Heart left ventricle (tissue), 16 donors: ENCODE results near the gene VWDE. TPM values are rescaled to one million over a fixed set of nuclear protein-coding genes. Genes with fewer than 3 reads are reported as not detected.
A peak's percentile ranks its signal among the peaks of the same experiment; 100 is the strongest.

Experiments used
- ATAC-seq, 4 donors: fragments of 200-7000 bp; cut with Tn5 transposase; one replicate each; pipeline ENCODE4 v1.9.1; 2020 to 2022; ENCODE audit warnings: moderate library complexity in 4 of 4, mild to moderate bottlenecking in 3 of 4, moderate number of reproducible peaks in 1 of 4
- DNase-seq, 5 donors: peaks; one replicate each; pipeline ENCODE4 v3.0.0-alpha.2; 2020
- H3K27ac ChIP-seq, 12 donors: fragments of 200-600 bp; sonication (generic) in 4 of 12; one replicate each; pipeline versions ENCODE4 v1.5.0 to v1.8.0; 2016 to 2022; ENCODE audit warnings: mild to moderate bottlenecking in 2 of 12
- H3K27me3 ChIP-seq, 9 donors: fragments of 200-600 bp; sonication (generic) in 2 of 9; one replicate each; pipeline versions ENCODE4 v1.5.1 to v1.8.0; 2016 to 2022; ENCODE audit warnings: mild to moderate bottlenecking in 3 of 9
- H3K36me3 ChIP-seq, 9 donors: fragments of 200-600 bp; sonication (generic) in 2 of 9; one replicate each; pipeline versions ENCODE4 v1.5.0 to v1.8.0; 2018 to 2022; ENCODE audit warnings: mild to moderate bottlenecking in 2 of 9
- H3K4me1 ChIP-seq, 12 donors: fragments of 200-600 bp; sonication (generic) in 4 of 12; one replicate each; pipeline versions ENCODE4 v1.5.0 to v1.8.0; 2016 to 2022; ENCODE audit warnings: mild to moderate bottlenecking in 3 of 12
- H3K4me3 ChIP-seq, 12 donors: fragments of 200-600 bp; sonication (generic) in 4 of 12; one replicate each; pipeline versions ENCODE4 v1.5.0 to v1.8.0; 2017 to 2022; ENCODE audit warnings: mild to moderate bottlenecking in 9 of 12, moderate library complexity in 4 of 12
- H3K9me3 ChIP-seq, 12 donors: fragments of 200-600 bp; sonication (generic) in 4 of 12; one replicate each; pipeline versions ENCODE4 v1.5.0 to v1.8.0; 2016 to 2022; ENCODE audit warnings: mild to moderate bottlenecking in 1 of 12
- CTCF ChIP-seq, 12 donors: fragments of 200-600 bp; sonication (generic) in 4 of 12; IDR thresholded peaks; one replicate each; pipeline versions ENCODE4 v1.5.0 to v1.8.0; 2018 to 2022; ENCODE audit warnings: antibody characterized with exemption in 12 of 12, mild to moderate bottlenecking in 5 of 12
- POLR2A ChIP-seq, 2 donors: fragments of 450-650 bp; IDR thresholded peaks; one replicate each; pipeline ENCODE4 v1.6.1; 2017; ENCODE audit warnings: antibody characterized with exemption in 2 of 2, mild to moderate bottlenecking in 2 of 2, moderate library complexity in 2 of 2
- WGBS, 4 donors: extraction: QIAGEN DNeasy Blood & Tissue Kit in 2 of 4; methylation state at CpG; one replicate each; pipeline versions ENCODE4 v1.1.5 to v1.1.7; 2013 to 2018; 5-methylcytosine and 5-hydroxymethylcytosine counted together
- intact Hi-C, 10 donors: fragments of 100-400 bp; cut with DNase I; formaldehyde crosslinking; loops; one replicate each; pipeline versions ENCODE4 v1.11.1 to v1.14.2; 2022
- polyA plus RNA-seq, 2 donors: library from polyadenylated mRNA; stranded (reverse); fragments of 200-250 nt; gene quantifications; one replicate each; pipeline ENCODE4 v1.2.3, GENCODE V29; 2013
- total RNA-seq, 9 donors: library from RNA; depleted of rRNA in 2 of 9; stranded (reverse); fragments of >200 nt in 2 of 9; fragmentation: NEBNext Ultra II Directional in 3 of 9; extraction: Animal tissue kit (Norgen Biotek cat#: 25700) in 3 of 9; gene quantifications; one replicate each; pipeline versions ENCODE4 v1.1.0 to v1.2.4, GENCODE V29; 2016 to 2023
- donor health status: ischemic (EF 13 %, LVEDD 7.1; RV severe dilation, severe dysfunction).
- donor health status: healthy with polysubstance abuse.
- donor health status: DM: no; HTN: yes; CAD: no.
- donor health status: DM: no; HTN: no; CAD: no.
- donor health status: ischemic (EF 25% LVEDD 6.9; RV normal size, moderate dysfunction).
- donor health status: ischemic (EF 25% LVEDD 5.7; RV mildly dilated, moderate dysfunction).
- donor health status: healthy.
- donor health status: DM: yes; HTN: yes; CAD: no.
- donor health status: ischemic (EF 35%, LVEDD 5.7; RV mildly dilated, moderate dysfunction).
- donor health status: nonischemic (EF 11% LVEDD 7.7; RV severe dilation, severe dysfunction).
- donor health status: DM: yes; HTN: yes; CAD: no.
- donor health status: PGD.
- donor health status: ischemic (EF 29% LVEDD 5.4; RV normal size, mild dysfunction).
- donor health status: nonischemic (EF 23%, LVEDD 6.1; RV moderate dilation, normal function).

Gene VWDE
- total and polyA plus RNA-seq, 11 donors, result 0.07 to 0.58 (median 0.27) TPM; not detected in 8

GRCh38 chr7:12391922-12392615 is 11.6 kb downstream of the VWDE start:
- H3K27me3 ChIP-seq, result no peaks in the 10 kb centered on the region
- TF ChIP-seq POLR2A (IDR thresholded peaks at IDR 0.05) (no peak), CTCF (IDR thresholded peaks at IDR 0.05) (no peak)
- H3K36me3 ChIP-seq, result no peaks in the 10 kb centered on the region
- H3K4me1 ChIP-seq, result no peaks in the 10 kb centered on the region
- H3K4me3 ChIP-seq, result no peak overlapping the region
- DNase-seq (no peak), ATAC-seq (no peak)
- H3K27ac ChIP-seq, result no peak overlapping the region
- H3K9me3 ChIP-seq, result no peaks in the 10 kb centered on the region
- 63 to 77% (median 72%) methylated on average over 5 of the region's 5 CpGs for WGBS, 4 donors
- intact Hi-C loops, result no loop called here

- intact Hi-C loops, result no loop called here
- DNase-seq (no peak), ATAC-seq (no peak)
- Histone ChIP-seq H3K4me1 (no peaks in the 10 kb centered on the region), H3K27ac (no peak overlapping the region), H3K9me3 (no peaks in the 10 kb centered on the region), H3K36me3 (no peaks in the 10 kb centered on the region), H3K27me3 (no peaks in the 10 kb centered on the region), H3K4me3 (no peak overlapping the region)
- WGBS, 4 donors, result 61 to 83% (median 70%) methylated on average over 1 of the region's 1 CpG
- TF ChIP-seq CTCF (IDR thresholded peaks at IDR 0.05), result peak; percentile 42 to 75 (median 58)
- TF ChIP-seq POLR2A (IDR thresholded peaks at IDR 0.05), result no peak
These were observed 14.5 kb downstream of the VWDE start for GRCh38 chr7:12389089-12389700.

- H3K9me3 ChIP-seq, result no peaks in the 10 kb centered on the region
- H3K27me3 ChIP-seq, result no peaks in the 10 kb centered on the region
- intact Hi-C loops, result no loop called here
- TF ChIP-seq POLR2A (IDR thresholded peaks at IDR 0.05), result no peak
- no peak for TF ChIP-seq CTCF (IDR thresholded peaks at IDR 0.05)
- no peaks in the 10 kb centered on the region for H3K4me1 ChIP-seq
- no peak overlapping the region for H3K27ac ChIP-seq
- H3K36me3 ChIP-seq, result no peaks in the 10 kb centered on the region
- no peak overlapping the region for H3K4me3 ChIP-seq
- ATAC-seq (no peak), DNase-seq (no peak)
- 65 to 83% (median 80%) methylated on average over 5 of the region's 5 CpGs for WGBS, 4 donors
These were observed 17.3 kb downstream of the VWDE start for GRCh38 chr7:12386313-12386740.

- 6 to 29% (median 15%) methylated on average over 2 of the region's 2 CpGs for WGBS, 4 donors
- no peak for DNase-seq
- no peak for ATAC-seq
- Histone ChIP-seq H3K9me3 (no peaks in the 10 kb centered on the region), H3K27ac (no peak overlapping the region), H3K36me3 (no peaks in the 10 kb centered on the region), H3K4me3 (no peak overlapping the region), H3K27me3 (no peaks in the 10 kb centered on the region), H3K4me1 (no peaks in the 10 kb centered on the region)
- TF ChIP-seq CTCF (IDR thresholded peaks at IDR 0.05) (no peak), POLR2A (IDR thresholded peaks at IDR 0.05) (no peak)
- intact Hi-C loops, result no loop called here
These were observed 18.3 kb downstream of the VWDE start for GRCh38 chr7:12385364-12385786.
